Esophagus muscularis mucosa (tissue), 4 donors: ENCODE results near the gene DNAJA2. TPM values are rescaled to one million over a fixed set of nuclear protein-coding genes. Genes with fewer than 3 reads are reported as not detected.
"Not testable (repeated sequence)": the region's sequence is repeated elsewhere in the genome, so short reads cannot be mapped to it uniquely, and the experiment has no call there.

Experiments
- DNase-seq: peaks from one replicate; pipeline ENCODE4 v3.0.0-alpha.2; 2017; ENCODE audit errors: extremely low spot score
- H3K27ac ChIP-seq, 4 donors: fragments of 200-600 bp; sonication (generic); replicated peaks in 1 of 4; 1 replicate in 3 of 4; 2 replicates in 1 of 4; pipeline ENCODE4 v1.5.1; 2016 to 2019; ENCODE audit warnings: mild to moderate bottlenecking in 1 of 4
- H3K27me3 ChIP-seq, 4 donors: fragments of 200-600 bp; sonication (generic); one replicate each; pipeline versions ENCODE4 v1.5.1 to v1.6.0; 2016 to 2019
- H3K36me3 ChIP-seq, 4 donors: fragments of 200-600 bp; sonication (generic); one replicate each; pipeline ENCODE4 v1.5.1; 2016 to 2019
- H3K4me1 ChIP-seq, 4 donors: fragments of 200-600 bp; sonication (generic); one replicate each; pipeline ENCODE4 v1.5.1; 2016 to 2019
- H3K4me3 ChIP-seq, 4 donors: fragments of 200-600 bp; sonication (generic); 1 replicate in 2 of 4; 2 replicates in 2 of 4; pipeline ENCODE4 v1.5.1; 2016 to 2019; ENCODE audit warnings: mild to moderate bottlenecking in 4 of 4, moderate library complexity in 1 of 4
- H3K9me3 ChIP-seq, 4 donors: fragments of 200-600 bp; sonication (generic); 1 replicate in 3 of 4; 2 replicates in 1 of 4; pipeline ENCODE4 v1.5.1; 2016 to 2019
- CTCF ChIP-seq, 3 experiments: fragments of 200-600 bp in 2 of 3; fragments of 450-650 bp in 1 of 3; sonication (generic) in 2 of 3; IDR thresholded peaks; one replicate each; pipeline ENCODE4 v1.5.1; 2017 to 2019; ENCODE audit warnings: antibody characterized with exemption in 3 of 3, mild to moderate bottlenecking in 2 of 3, moderate library complexity in 1 of 3
- EP300 ChIP-seq: sonication (generic); formaldehyde crosslinking; IDR thresholded peaks from one replicate; pipeline ENCODE4 v1.6.1; 2017; ENCODE audit warnings: antibody characterized with exemption
- POLR2A ChIP-seq: fragments of 450-650 bp; IDR thresholded peaks from one replicate; pipeline ENCODE4 v1.6.1; 2017; ENCODE audit warnings: antibody characterized with exemption, moderate library complexity, mild to moderate bottlenecking, low read depth
- POLR2AphosphoS5 ChIP-seq, 2 donors: sonication (generic); formaldehyde crosslinking; IDR thresholded peaks; one replicate each; pipeline ENCODE4 v1.6.1; 2017; ENCODE audit warnings: antibody characterized with exemption in 2 of 2
- WGBS: methylation state at CpG from one replicate; pipeline ENCODE4 v1.1.5; 2018; 5-methylcytosine and 5-hydroxymethylcytosine counted together
- intact Hi-C: fragments of 100-400 bp; cut with DNase I; formaldehyde crosslinking; loops from one replicate; pipeline ENCODE4 v1.15.1; 2023
- total RNA-seq, 4 donors: library from RNA; depleted of rRNA; stranded (reverse); fragments of >200 nt; gene quantifications; one replicate each; pipeline versions ENCODE4 v1.1.0 to v1.2.1, GENCODE V29; 2016

The DNAJA2 gene
- total RNA-seq, 4 donors from 2014 or later = 48.4 to 68.2 (median 56.0) TPM

DNA sequence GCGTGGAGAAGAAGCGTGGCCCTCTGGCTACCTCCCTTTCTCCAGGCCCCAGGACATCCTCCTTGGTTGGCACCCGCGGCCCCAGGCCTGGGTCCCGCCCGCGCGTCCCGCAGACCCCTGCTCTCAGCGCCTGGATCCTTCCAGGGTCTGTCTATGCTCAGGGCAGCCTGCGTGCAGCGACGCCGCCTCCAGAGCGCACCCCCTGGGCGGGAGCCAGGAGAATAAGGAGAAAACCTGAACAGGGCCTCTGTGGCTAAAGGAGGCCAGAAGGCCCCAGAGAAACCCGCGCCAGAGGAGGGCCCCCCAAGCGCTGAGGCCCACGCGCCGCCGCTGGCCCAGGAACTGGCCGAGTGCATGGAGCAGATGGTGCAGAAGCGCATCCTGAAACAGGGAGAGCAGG lies 40.4 kb upstream of the DNAJA2 start:
- Histone ChIP-seq H3K4me1 (no peaks in the 10 kb centered on the region), H3K27me3 (peaks cover 0 to 10% (median 0%) of the 10 kb centered on the region in 4 donors), H3K9me3 (no peaks in the 10 kb centered on the region), H3K36me3 (no peaks in the 10 kb centered on the region), H3K4me3 (no peak overlapping the region), H3K27ac (no peak overlapping the region)
- no peak for DNase-seq
- intact Hi-C loops = no loop called here
- 73% methylated on average over 21 of the region's 25 CpGs for WGBS
- TF ChIP-seq POLR2A (no peak), EP300 (no peak)

DNA sequence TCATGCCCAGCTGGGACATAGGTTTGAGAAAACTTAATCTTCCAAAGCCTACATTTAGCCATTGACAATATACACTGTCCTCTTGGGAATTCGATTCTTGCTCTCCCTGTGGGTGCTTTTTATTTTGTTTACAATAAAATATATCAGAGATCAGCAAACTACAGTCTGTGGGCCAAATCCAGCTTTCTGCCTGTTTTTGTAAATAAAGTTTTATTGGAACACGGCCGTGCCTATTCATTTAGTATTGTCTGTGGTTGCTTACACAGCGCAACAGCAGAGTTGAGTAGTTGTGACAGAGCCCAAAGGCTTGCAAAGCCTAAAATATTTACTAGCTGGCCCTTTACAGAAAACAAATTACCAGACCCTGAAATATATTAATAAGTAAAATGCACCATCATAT lies 39.7 kb upstream of the DNAJA2 start:
- Histone ChIP-seq H3K27me3 (peaks cover 0 to 10% (median 0%) of the 10 kb centered on the region in 4 donors), H3K4me1 (no peaks in the 10 kb centered on the region), H3K9me3 (no peaks in the 10 kb centered on the region), H3K36me3 (no peaks in the 10 kb centered on the region), H3K4me3 (no peak overlapping the region), H3K27ac (no peak overlapping the region)
- TF ChIP-seq EP300 (no peak), CTCF (IDR thresholded peaks at IDR 0.05) (no peak), POLR2AphosphoS5 (IDR thresholded peaks at IDR 0.05) (no peak), POLR2A (no peak)
- DNase-seq = no peak
- WGBS = 82% methylated on average over 4 of the region's 4 CpGs
- intact Hi-C loops = no loop called here

- DNase-seq, H3K9me3 ChIP-seq, H3K4me1 ChIP-seq, H3K4me3 ChIP-seq, intact Hi-C loops, H3K36me3 ChIP-seq, H3K27me3 ChIP-seq, H3K27ac ChIP-seq: not testable (repeated sequence)
- 88% methylated on average over 2 of the region's 2 CpGs for WGBS
These were observed 37.3 kb upstream of the DNAJA2 start for GRCh38 chr16:47010812-47011211.

DNA sequence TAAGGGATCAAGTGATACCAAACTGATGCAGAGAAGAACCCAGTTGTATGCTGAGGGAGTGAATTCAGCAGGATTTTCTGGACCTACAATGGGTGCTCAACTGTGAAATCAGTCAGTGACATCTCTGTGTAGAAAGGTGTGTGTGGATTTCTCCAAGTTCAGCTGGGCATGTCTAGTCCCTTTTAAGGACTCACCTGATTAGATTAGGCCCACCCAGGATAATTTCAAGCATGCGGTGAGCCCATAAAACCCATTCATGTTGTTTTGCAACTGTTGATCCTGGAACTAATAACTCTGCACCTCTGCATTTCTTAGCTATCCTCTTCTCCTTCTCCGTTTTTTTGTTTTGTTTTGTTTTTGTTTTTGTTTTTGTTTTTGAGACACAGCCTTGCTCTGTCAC lies 35.1 kb upstream of the DNAJA2 start:
- no peak for DNase-seq
- H3K36me3 ChIP-seq = no peaks in the 10 kb centered on the region
- intact Hi-C loops = no loop called here
- no peaks in the 10 kb centered on the region for H3K4me1 ChIP-seq
- no peak overlapping the region for H3K27ac ChIP-seq
- 89% methylated on average over 2 of the region's 2 CpGs for WGBS
- no peaks in the 10 kb centered on the region for H3K9me3 ChIP-seq
- H3K27me3 ChIP-seq = no peaks in the 10 kb centered on the region
- TF ChIP-seq POLR2AphosphoS5 (IDR thresholded peaks at IDR 0.05) (no peak), CTCF (IDR thresholded peaks at IDR 0.05) (no peak), POLR2A (no peak), EP300 (no peak)
- no peak overlapping the region for H3K4me3 ChIP-seq

- Histone ChIP-seq H3K27ac (no peak overlapping the region), H3K9me3 (no peaks in the 10 kb centered on the region), H3K4me3 (no peak overlapping the region), H3K27me3 (no peaks in the 10 kb centered on the region), H3K4me1 (no peaks in the 10 kb centered on the region), H3K36me3 (no peaks in the 10 kb centered on the region)
- no peak for TF ChIP-seq POLR2AphosphoS5 (IDR thresholded peaks at IDR 0.05)
- no peak for TF ChIP-seq CTCF (IDR thresholded peaks at IDR 0.05)
- TF ChIP-seq POLR2A = no peak
- TF ChIP-seq EP300 = no peak
- intact Hi-C loops = no loop called here
- WGBS = 97% methylated on average over 4 of the region's 4 CpGs
- no peak for DNase-seq
These were observed 34.7 kb upstream of the DNAJA2 start for GRCh38 chr16:47008174-47008573.

DNA sequence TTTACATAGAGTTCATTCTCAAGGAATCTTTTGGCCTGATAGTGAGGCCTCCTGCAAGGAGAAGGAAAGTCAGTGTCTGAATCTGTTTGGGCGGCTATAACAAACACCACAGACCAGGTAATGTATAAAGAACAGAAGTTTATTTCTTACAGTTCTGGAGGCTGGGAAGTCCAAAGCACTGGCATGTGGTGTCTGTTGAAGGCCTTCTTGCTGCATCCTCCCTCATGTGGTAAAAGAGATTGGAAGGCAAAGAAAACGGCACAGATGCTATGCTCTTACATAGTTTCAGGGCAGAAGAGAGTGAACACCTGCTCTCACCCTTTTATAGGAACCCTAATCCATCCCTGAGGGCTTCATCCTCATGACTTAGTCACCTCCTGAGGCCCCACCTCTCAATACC lies 31.2 kb upstream of the DNAJA2 start:
- no peaks in the 10 kb centered on the region for H3K9me3 ChIP-seq
- intact Hi-C loops = no loop called here
- TF ChIP-seq POLR2A = no peak
- TF ChIP-seq EP300 = no peak
- TF ChIP-seq CTCF (IDR thresholded peaks at IDR 0.05) = no peak
- H3K27ac ChIP-seq = no peak overlapping the region
- no peak for DNase-seq
- 95% methylated on average over 2 of the region's 2 CpGs for WGBS
- H3K36me3 ChIP-seq = no peaks in the 10 kb centered on the region
- no peaks in the 10 kb centered on the region for H3K4me1 ChIP-seq
- no peaks in the 10 kb centered on the region for H3K27me3 ChIP-seq
- no peak overlapping the region for H3K4me3 ChIP-seq

DNA sequence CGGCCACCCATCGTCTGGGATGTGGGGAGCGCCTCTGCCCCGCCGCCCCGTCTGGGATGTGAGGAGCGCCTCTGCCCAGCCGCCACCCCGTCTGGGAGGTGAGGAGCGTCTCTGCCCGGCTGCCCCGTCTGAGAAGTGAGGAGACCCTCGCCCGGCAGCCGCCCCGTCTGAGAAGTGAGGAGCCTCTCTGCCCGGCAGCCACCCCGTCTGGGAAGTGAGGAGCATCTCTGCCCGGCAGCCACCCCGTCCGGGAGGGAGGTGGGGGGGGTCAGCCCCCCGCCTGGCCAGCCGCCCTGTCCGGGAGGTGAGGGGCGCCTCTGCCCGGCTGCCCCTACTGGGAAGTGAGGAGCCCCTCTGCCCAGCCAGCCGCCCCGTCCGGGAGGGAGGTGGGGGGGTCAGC lies 26.6 kb upstream of the DNAJA2 start:
- 98% methylated on average over 11 of the region's 29 CpGs for WGBS
- H3K27me3 ChIP-seq, H3K36me3 ChIP-seq, H3K27ac ChIP-seq, H3K4me1 ChIP-seq, intact Hi-C loops, H3K9me3 ChIP-seq, DNase-seq, H3K4me3 ChIP-seq: not testable (repeated sequence)
